ENCODE data around the gene ALK. TPM values are rescaled to one million over a fixed set of nuclear protein-coding genes. Genes with fewer than 3 reads are reported as not detected.

ALK gene
- total RNA-seq, 2 donors from 2014 or later = 0.16 to 0.26 TPM

DNA sequence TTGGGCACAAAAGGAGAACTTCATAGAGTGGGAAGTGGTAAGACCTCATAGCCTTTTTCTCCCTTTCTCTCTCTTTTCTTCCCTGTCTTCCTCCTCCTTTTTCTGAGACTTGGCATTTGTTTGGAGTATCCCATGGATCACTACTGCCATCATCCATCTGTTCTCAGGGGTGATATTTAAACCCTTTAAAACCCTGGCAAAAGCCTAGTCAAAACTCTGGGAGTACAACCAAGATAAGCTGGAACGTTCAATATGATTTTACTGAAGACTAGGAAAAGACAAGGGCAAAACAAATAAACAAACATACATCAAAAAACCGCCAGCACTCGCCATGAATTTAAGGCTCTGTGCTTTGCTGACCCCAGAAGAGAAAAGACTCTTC, 552.7 kb downstream of the ALK start:
- no peak overlapping the region for H3K27ac ChIP-seq
- no peaks in the 10 kb centered on the region for H3K4me1 ChIP-seq
- H3K9me3 ChIP-seq = no peaks in the 10 kb centered on the region
- H3K36me3 ChIP-seq = no peaks in the 10 kb centered on the region
- no peaks in the 10 kb centered on the region for H3K27me3 ChIP-seq
- no peak for DNase-seq (ENCODE audit: low spot score)
- H3K4me3 ChIP-seq = no peak overlapping the region
- TF ChIP-seq, protein P1, sequence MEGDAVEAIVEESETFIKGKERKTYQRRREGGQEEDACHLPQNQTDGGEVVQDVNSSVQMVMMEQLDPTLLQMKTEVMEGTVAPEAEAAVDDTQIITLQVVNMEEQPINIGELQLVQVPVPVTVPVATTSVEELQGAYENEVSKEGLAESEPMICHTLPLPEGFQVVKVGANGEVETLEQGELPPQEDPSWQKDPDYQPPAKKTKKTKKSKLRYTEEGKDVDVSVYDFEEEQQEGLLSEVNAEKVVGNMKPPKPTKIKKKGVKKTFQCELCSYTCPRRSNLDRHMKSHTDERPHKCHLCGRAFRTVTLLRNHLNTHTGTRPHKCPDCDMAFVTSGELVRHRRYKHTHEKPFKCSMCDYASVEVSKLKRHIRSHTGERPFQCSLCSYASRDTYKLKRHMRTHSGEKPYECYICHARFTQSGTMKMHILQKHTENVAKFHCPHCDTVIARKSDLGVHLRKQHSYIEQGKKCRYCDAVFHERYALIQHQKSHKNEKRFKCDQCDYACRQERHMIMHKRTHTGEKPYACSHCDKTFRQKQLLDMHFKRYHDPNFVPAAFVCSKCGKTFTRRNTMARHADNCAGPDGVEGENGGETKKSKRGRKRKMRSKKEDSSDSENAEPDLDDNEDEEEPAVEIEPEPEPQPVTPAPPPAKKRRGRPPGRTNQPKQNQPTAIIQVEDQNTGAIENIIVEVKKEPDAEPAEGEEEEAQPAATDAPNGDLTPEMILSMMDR (IDR thresholded peaks at IDR 0.05) = no peak

- H3K27me3 ChIP-seq = no peaks in the 10 kb centered on the region
- H3K27ac ChIP-seq = no peak overlapping the region
- H3K36me3 ChIP-seq = no peaks in the 10 kb centered on the region
- H3K9me3 ChIP-seq = no peaks in the 10 kb centered on the region
- TF ChIP-seq, protein P1 (IDR thresholded peaks at IDR 0.05) = no peak
- DNase-seq (ENCODE audit: low spot score) = no peak
- H3K4me3 ChIP-seq = no peak overlapping the region
- H3K4me1 ChIP-seq = no peaks in the 10 kb centered on the region
These were observed 553.3 kb downstream of the ALK start for GRCh38 chr2:29367986-29368658.

- TF ChIP-seq, protein P1 (IDR thresholded peaks at IDR 0.05) = no peak
- no peak overlapping the region for H3K4me3 ChIP-seq
- H3K9me3 ChIP-seq = no peaks in the 10 kb centered on the region
- DNase-seq (ENCODE audit: low spot score) = no peak
- H3K4me1 ChIP-seq = no peaks in the 10 kb centered on the region
- H3K36me3 ChIP-seq = no peaks in the 10 kb centered on the region
- no peaks in the 10 kb centered on the region for H3K27me3 ChIP-seq
- no peak overlapping the region for H3K27ac ChIP-seq
These were observed 558.3 kb downstream of the ALK start for GRCh38 chr2:29363111-29363510.

DNA sequence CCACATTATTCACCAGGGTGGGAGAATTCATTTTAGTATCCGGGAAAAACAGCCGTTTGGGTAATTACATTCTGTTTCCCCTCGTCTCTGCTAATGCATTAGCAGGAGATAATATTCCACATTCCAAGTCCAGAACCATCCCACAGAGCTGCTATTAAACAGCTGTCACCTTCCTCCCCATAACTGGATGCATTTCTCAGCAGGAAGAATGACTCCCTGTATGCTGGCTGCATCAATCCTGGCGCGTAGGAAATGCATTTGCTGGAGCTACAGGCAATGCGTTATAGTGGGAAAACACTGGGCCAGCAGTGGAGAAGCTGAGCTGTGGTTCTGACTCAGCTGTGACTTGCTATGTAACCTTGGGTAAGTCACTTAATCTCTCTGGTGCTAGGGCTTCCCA, 560.2 kb downstream of the ALK start:
- Histone ChIP-seq H3K9me3 (no peaks in the 10 kb centered on the region), H3K27ac (no peak overlapping the region), H3K36me3 (no peaks in the 10 kb centered on the region), H3K4me3 (no peak overlapping the region), H3K4me1 (no peaks in the 10 kb centered on the region), H3K27me3 (no peaks in the 10 kb centered on the region)
- DNase-seq (ENCODE audit: low spot score) = no peak
- TF ChIP-seq, protein P1 (IDR thresholded peaks at IDR 0.05) = no peak

DNA sequence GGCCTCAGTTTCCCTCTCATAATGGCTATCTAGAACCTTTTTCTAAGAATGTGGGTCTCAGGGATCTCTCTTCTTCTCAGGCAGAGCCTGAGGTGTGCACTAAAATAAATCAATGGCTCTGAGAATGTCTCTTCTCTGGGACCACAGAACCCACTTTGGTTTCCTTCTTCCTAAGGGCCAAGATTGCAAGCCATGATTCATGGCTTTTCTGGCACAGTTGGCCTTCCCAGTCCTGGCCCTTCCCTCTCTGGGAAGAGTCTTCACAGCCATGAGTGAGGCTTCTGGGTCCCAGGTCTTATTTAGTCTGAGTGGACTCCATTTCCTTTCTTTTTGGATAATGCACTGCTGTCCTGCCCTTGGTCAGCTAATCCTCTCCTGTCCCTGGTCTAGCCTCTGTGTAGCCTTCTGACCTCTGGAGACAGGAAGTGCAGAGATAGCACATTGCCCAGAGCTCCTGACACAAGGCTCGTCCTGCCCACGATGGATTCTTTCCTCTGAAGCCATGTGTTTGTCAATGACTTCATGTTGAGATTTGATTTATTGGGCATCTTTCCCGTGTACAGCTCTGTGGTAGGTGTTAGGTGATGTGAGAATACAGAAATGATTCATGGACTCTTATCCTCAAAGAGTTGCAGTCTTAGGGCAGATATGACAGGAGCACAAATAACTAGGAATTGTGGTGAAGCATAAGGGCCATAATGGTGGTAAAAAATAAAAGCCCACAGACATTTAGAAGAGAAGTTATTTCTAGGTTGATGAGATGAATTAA, 561.2 kb downstream of the ALK start:
- Histone ChIP-seq H3K9me3 (no peaks in the 10 kb centered on the region), H3K4me1 (no peaks in the 10 kb centered on the region), H3K27me3 (no peaks in the 10 kb centered on the region), H3K4me3 (no peak overlapping the region), H3K36me3 (no peaks in the 10 kb centered on the region), H3K27ac (no peak overlapping the region)
- TF ChIP-seq, protein P1 (IDR thresholded peaks at IDR 0.05) = no peak
- no peak for DNase-seq (ENCODE audit: low spot score)

All from right atrium auricular region (tissue), 2 donors.